Right atrium auricular region (tissue), 2 donors: ENCODE data around the gene ACYP2. TPM values are rescaled to one million over a fixed set of nuclear protein-coding genes. Genes with fewer than 3 reads are reported as not detected.
"Not testable (repeated sequence)": the region's sequence is repeated elsewhere in the genome, so short reads cannot be mapped to it uniquely, and the experiment has no call there.

ENCODE experiments used
- DNase-seq: peaks from one replicate; pipeline ENCODE4 v3.0.0-alpha.2; 2019; ENCODE audit warnings: low spot score
- H3K27ac ChIP-seq, 2 donors: fragments of 200-600 bp; sonication (generic); 1 replicate in 1 of 2; 2 replicates in 1 of 2; pipeline ENCODE4 v1.5.1; 2016 to 2019
- H3K27me3 ChIP-seq, 2 donors: fragments of 200-600 bp; sonication (generic); one replicate each; pipeline versions ENCODE4 v1.5.1 to v1.6.0; 2017 to 2019
- H3K36me3 ChIP-seq: fragments of 200-600 bp; sonication (generic); one replicate; pipeline ENCODE4 v1.5.1; 2016
- H3K4me1 ChIP-seq, 2 donors: fragments of 200-600 bp; sonication (generic); one replicate each; pipeline versions ENCODE4 v1.5.1 to v1.6.0; 2017 to 2019
- H3K4me3 ChIP-seq, 2 donors: fragments of 200-600 bp; sonication (generic); 1 replicate in 1 of 2; 2 replicates in 1 of 2; pipeline ENCODE4 v1.5.1; 2017 to 2019; ENCODE audit warnings: mild to moderate bottlenecking in 1 of 2, moderate library complexity in 1 of 2
- H3K9me3 ChIP-seq, 2 donors: fragments of 200-600 bp; sonication (generic); one replicate each; pipeline ENCODE4 v1.5.1; 2019
- total RNA-seq, 2 donors: library from RNA; depleted of rRNA; stranded (reverse); fragments of >200 nt; gene quantifications; one replicate each; pipeline ENCODE4 v1.1.0, GENCODE V29; 2016
- TF ChIP-seq, protein P1 (sequence below), 2 donors: fragments of 200-600 bp; sonication (generic); IDR thresholded peaks; one replicate each; pipeline ENCODE4 v1.5.1; 2019; ENCODE audit warnings: antibody characterized with exemption in 2 of 2

The ACYP2 gene
- 10 to 100 TPM; 32.7 to 48.1 TPM for total RNA-seq

DNA sequence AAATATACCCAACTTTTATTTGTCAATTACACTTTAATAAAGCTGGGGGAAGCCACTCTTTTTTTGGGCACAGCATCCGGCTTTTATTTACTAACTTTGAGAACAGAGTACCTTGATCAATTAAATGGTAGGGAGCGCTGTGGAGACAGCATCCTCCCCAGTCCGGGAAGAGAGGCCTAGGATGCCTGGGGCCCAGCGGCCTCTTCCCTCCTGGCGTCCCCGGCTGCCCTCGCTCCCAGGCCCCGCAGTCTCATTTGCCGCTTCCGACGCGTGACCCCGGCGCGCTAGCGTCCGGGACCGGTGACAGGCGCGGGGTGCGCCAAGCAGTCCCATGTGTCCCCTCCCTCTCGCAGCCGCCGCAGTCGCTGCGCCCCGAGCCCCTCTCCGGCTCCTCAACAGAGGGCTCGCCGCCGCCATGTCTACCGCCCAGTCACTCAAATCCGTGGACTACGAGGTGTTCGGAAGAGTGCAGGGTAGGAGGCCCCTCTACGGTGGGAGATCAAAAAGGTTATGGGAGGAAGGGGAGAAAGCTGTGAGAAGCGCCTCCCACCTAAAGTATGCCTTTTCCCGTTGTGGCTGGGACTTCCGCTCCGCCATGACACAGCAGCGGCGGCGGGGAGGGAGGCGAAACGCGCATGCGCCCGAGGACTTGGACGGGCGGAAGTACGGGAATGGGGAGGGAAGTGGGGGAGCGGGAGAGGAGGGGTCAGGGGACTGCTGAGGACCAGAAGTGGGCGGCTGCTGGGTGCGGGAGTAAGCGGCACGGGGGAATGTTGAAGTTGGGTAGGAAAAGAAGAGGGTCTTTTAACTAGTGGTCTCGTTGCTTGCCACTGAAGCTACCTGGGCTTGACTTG, at the start of gene ACYP2:
TSS of gene ACYP2 (plus strand) at position 332 of the 854 bp plus-strand sequence.
- TF ChIP-seq, protein P1, sequence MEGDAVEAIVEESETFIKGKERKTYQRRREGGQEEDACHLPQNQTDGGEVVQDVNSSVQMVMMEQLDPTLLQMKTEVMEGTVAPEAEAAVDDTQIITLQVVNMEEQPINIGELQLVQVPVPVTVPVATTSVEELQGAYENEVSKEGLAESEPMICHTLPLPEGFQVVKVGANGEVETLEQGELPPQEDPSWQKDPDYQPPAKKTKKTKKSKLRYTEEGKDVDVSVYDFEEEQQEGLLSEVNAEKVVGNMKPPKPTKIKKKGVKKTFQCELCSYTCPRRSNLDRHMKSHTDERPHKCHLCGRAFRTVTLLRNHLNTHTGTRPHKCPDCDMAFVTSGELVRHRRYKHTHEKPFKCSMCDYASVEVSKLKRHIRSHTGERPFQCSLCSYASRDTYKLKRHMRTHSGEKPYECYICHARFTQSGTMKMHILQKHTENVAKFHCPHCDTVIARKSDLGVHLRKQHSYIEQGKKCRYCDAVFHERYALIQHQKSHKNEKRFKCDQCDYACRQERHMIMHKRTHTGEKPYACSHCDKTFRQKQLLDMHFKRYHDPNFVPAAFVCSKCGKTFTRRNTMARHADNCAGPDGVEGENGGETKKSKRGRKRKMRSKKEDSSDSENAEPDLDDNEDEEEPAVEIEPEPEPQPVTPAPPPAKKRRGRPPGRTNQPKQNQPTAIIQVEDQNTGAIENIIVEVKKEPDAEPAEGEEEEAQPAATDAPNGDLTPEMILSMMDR (IDR thresholded peaks at IDR 0.05): peak in 1 of 2 donors; percentile 38
- no peaks in the 10 kb centered on the region for H3K36me3 ChIP-seq
- H3K9me3 ChIP-seq: peaks cover 0 to 5% of the 10 kb centered on the region in 2 donors
- peaks cover 0 to 10% of the 10 kb centered on the region in 2 donors for H3K4me1 ChIP-seq
- peak; percentile 94 for DNase-seq
- no peaks in the 10 kb centered on the region for H3K27me3 ChIP-seq
- H3K27ac ChIP-seq: peak within 1 kb of the TSS; percentile 99
- peak within 1 kb of the TSS; percentile 64 to 79 for H3K4me3 ChIP-seq

GRCh38 chr2:54065891-54066290, 49.5 kb upstream of the ACYP2 start:
- TF ChIP-seq, protein P1 (IDR thresholded peaks at IDR 0.05): no peak
- Histone ChIP-seq H3K9me3 (no peaks in the 10 kb centered on the region), H3K27me3 (no peaks in the 10 kb centered on the region), H3K36me3 (no peaks in the 10 kb centered on the region), H3K4me1 (peaks cover 0 to 8% of the 10 kb centered on the region in 2 donors), H3K4me3 (no peak overlapping the region), H3K27ac (no peak overlapping the region)
- no peak for DNase-seq

- Histone ChIP-seq H3K27me3 (no peaks in the 10 kb centered on the region), H3K9me3 (no peaks in the 10 kb centered on the region), H3K4me3 (no peak overlapping the region), H3K36me3 (no peaks in the 10 kb centered on the region), H3K4me1 (peaks cover 0 to 8% of the 10 kb centered on the region in 2 donors), H3K27ac (no peak overlapping the region)
- TF ChIP-seq, protein P1 (IDR thresholded peaks at IDR 0.05): no peak
- no peak for DNase-seq
Observed at GRCh38 chr2:54067851-54068375, 47.5 kb upstream of the ACYP2 start.

DNA sequence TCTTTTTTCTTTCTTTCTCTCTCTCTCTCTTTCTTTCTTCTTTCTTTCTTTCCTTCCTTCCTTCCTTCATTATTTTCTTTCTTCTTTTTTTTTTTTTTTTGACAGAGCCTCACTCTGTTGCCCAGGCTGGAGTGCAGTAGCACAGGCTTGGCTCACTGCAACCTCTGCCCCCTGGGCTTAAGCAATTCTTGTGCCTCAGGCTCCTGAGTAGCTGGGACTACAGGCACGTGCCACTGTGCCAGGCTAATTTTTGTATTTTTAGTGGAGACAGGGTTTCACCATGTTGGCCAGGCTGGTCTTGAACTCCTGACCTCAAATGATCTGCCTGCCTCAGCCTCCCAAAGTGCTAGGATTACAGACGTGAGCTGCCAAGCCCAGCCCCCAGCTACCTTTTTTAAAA, 42.9 kb upstream of the ACYP2 start:
- H3K27ac ChIP-seq: not testable (repeated sequence)

DNA sequence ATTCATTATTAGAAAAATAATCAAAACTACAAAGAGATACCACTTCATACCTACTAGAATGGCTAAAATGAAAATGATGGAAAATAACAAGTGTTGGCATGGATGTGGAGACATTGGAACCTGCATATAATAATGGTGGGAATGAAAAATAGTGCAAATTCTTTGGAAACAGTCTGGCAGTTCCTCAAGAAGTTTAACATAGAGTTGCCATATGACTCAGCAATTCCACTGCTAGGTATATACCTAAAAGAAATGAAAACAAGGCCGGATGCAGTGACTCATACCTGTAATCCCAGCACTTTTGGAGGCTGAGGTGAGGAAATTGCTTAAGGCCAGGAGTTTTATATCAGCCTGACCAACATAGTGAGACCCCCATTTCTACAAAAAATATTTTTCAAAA, 41.6 kb upstream of the ACYP2 start:
- Histone ChIP-seq H3K27ac (no peak overlapping the region), H3K9me3 (no peaks in the 10 kb centered on the region), H3K36me3 (no peaks in the 10 kb centered on the region), H3K4me1 (peaks cover 0 to 7% of the 10 kb centered on the region in 2 donors), H3K27me3 (no peaks in the 10 kb centered on the region), H3K4me3 (no peak overlapping the region)
- TF ChIP-seq, protein P1 (IDR thresholded peaks at IDR 0.05): no peak
- no peak for DNase-seq

More for the DNA sequence above, 42.9 kb upstream of the ACYP2 start:
- not testable (repeated sequence) for H3K9me3 ChIP-seq, H3K27me3 ChIP-seq, H3K36me3 ChIP-seq, H3K4me3 ChIP-seq, DNase-seq
- peaks cover 0 to 12% of the 10 kb centered on the region in 2 donors for H3K4me1 ChIP-seq

- H3K4me1 ChIP-seq: peaks cover 0 to 7% of the 10 kb centered on the region in 2 donors
- H3K27me3 ChIP-seq: no peaks in the 10 kb centered on the region
- H3K27ac ChIP-seq: no peak overlapping the region
- TF ChIP-seq, protein P1 (IDR thresholded peaks at IDR 0.05): no peak
- DNase-seq: no peak
- H3K36me3 ChIP-seq: no peaks in the 10 kb centered on the region
- no peaks in the 10 kb centered on the region for H3K9me3 ChIP-seq
- no peak overlapping the region for H3K4me3 ChIP-seq
Observed at GRCh38 chr2:54074606-54075341, 40.6 kb upstream of the ACYP2 start.
